Measurements from ENCODE around the gene SPATA2L. TPM values are rescaled to one million over a fixed set of nuclear protein-coding genes. Genes with fewer than 3 reads are reported as not detected.

The SPATA2L gene
- total RNA-seq, 1 donor from 2014 or later, result 12.9 TPM

Other genes with a start within 250 kb of the SPATA2L start
- 142 and 144 TPM in 2 replicates for gene ANKRD11, start 211.1 kb downstream of the SPATA2L start, total RNA-seq
- gene SPG7, start 193.3 kb downstream of the SPATA2L start, total RNA-seq, result 115 and 125 TPM in 2 replicates
- gene RPL13, start 141.0 kb downstream of the SPATA2L start, total RNA-seq, result 2,404 and 2,406 TPM in 2 replicates
- 19.8 and 25.7 TPM in 2 replicates for gene CPNE7, start 125.9 kb downstream of the SPATA2L start, total RNA-seq
- not detected in 2 replicates for gene DPEP1, start 88.1 kb downstream of the SPATA2L start, total RNA-seq
- gene CHMP1A, start 44.0 kb downstream of the SPATA2L start, total RNA-seq, result 80.0 and 89.0 TPM in 2 replicates
- 15.5 and 16.6 TPM in 2 replicates for gene SPATA33, start 43.9 kb downstream of the SPATA2L start, total RNA-seq
- 95.5 and 103 TPM in 2 replicates for gene CDK10, start 15.0 kb downstream of the SPATA2L start, total RNA-seq
- gene VPS9D1, start 19.2 kb upstream of the SPATA2L start, total RNA-seq, result 4.6 and 4.8 TPM in 2 replicates
- gene ZNF276, start 19.8 kb upstream of the SPATA2L start, total RNA-seq, result 34.4 and 35.5 TPM in 2 replicates
- gene FANCA, start 114.9 kb upstream of the SPATA2L start, total RNA-seq, result 198 and 211 TPM in 2 replicates
- 1.9 and 2.7 TPM in 2 replicates for gene SPIRE2, start 126.8 kb upstream of the SPATA2L start, total RNA-seq
- 211 and 213 TPM in 2 replicates for gene TCF25, start 171.9 kb upstream of the SPATA2L start, total RNA-seq
- gene MC1R, start 217.2 kb upstream of the SPATA2L start, total RNA-seq, result 5.8 and 6.2 TPM in 2 replicates
- gene TUBB3, start 221.6 kb upstream of the SPATA2L start, total RNA-seq, result 2.9 and 3.7 TPM in 2 replicates
- 31.5 and 42.3 TPM in 2 replicates for gene DEF8, start 247.1 kb upstream of the SPATA2L start, total RNA-seq

All from activated T-helper 2 cell treated with anti-CD3 and anti-CD28 coated beads, Interferon-gamma antibody, Interleukin-2, Interleukin-4, amounts not matched to agents 10 μg/mL and 5 μg/mL and 100 μg/mL, durations not matched to agents 14 hours and 24 hours and 36 hours (primary cell).